ENCODE results near the gene GFPT1.

Gene GFPT1

GRCh38 chr2:69285379-69285894 lies 101.6 kb downstream of the GFPT1 start:
- FAIRE-seq: no peak

- no peak for FAIRE-seq
Measured at GRCh38 chr2:69280796-69281412, 106.1 kb downstream of the GFPT1 start.

GRCh38 chr2:69279931-69280681 lies 106.9 kb downstream of the GFPT1 start:
- FAIRE-seq: no peak

GRCh38 chr2:69279211-69279610 lies 107.8 kb downstream of the GFPT1 start:
- FAIRE-seq: no peak

- no peak for FAIRE-seq
Measured at GRCh38 chr2:69278366-69278765, 108.7 kb downstream of the GFPT1 start.

GRCh38 chr2:69275490-69275889 lies 111.5 kb downstream of the GFPT1 start:
- no peak for FAIRE-seq

- no peak for FAIRE-seq
Measured at GRCh38 chr2:69272803-69273471, 114.1 kb downstream of the GFPT1 start.

- FAIRE-seq: no peak
Measured at GRCh38 chr2:69271831-69272257, 115.2 kb downstream of the GFPT1 start.

Measured in G401.6 (cell line).